H9 (cell line): ENCODE measurements around the gene C11orf91. TPM values are rescaled to one million over a fixed set of nuclear protein-coding genes. Genes with fewer than 3 reads are reported as not detected.

Experiments used
- DNase-seq: peaks from one replicate; pipeline ENCODE4 v3.0.0-alpha.2; 2017
- H2AFZ ChIP-seq: one replicate; pipeline ENCODE4 v1.6.1; 2013; ENCODE audit warnings: mild to moderate bottlenecking, low read length, control low read depth, moderate library complexity
- H2AK5ac ChIP-seq: 2 replicates; pipeline ENCODE4 v1.6.1; 2013; ENCODE audit warnings: low read length, control low read depth, mixed read lengths; ENCODE audit not compliant: insufficient read length
- H2BK120ac ChIP-seq: one replicate; pipeline ENCODE4 v1.6.1; 2013; ENCODE audit warnings: low read depth, mild to moderate bottlenecking, low read length, control low read depth, inconsistent platforms; ENCODE audit not compliant: poor library complexity, severe bottlenecking
- H2BK12ac ChIP-seq: 2 replicates; pipeline ENCODE4 v1.6.1; 2013; ENCODE audit warnings: low read length, control low read depth, mixed read lengths, low read depth; ENCODE audit not compliant: insufficient read length
- H2BK15ac ChIP-seq: 2 replicates; pipeline ENCODE4 v1.6.1; 2013; ENCODE audit warnings: low read depth, low read length, control low read depth
- H2BK20ac ChIP-seq: one replicate; pipeline ENCODE4 v1.6.1; 2013; ENCODE audit warnings: low read depth, mild to moderate bottlenecking, low read length, control low read depth, inconsistent platforms; ENCODE audit not compliant: poor library complexity, severe bottlenecking
- H2BK5ac ChIP-seq: 2 replicates; pipeline ENCODE4 v1.6.1; 2013; ENCODE audit warnings: low read length, control low read depth, mixed read lengths; ENCODE audit not compliant: insufficient read length
- H3K14ac ChIP-seq: 2 replicates; pipeline ENCODE4 v1.6.1; 2013; ENCODE audit warnings: low read length, control low read depth; ENCODE audit not compliant: insufficient read depth
- H3K18ac ChIP-seq: 2 replicates; pipeline ENCODE4 v1.6.1; 2013; ENCODE audit warnings: low read depth, mild to moderate bottlenecking, mixed read lengths, low read length, control low read depth; ENCODE audit not compliant: insufficient read length
- H3K23ac ChIP-seq: 2 replicates; pipeline ENCODE4 v1.6.1; 2013; ENCODE audit warnings: low read length, control low read depth, mixed read lengths, low read depth; ENCODE audit not compliant: insufficient read length
- H3K23me2 ChIP-seq: 2 replicates; pipeline ENCODE4 v1.6.1; 2013; ENCODE audit warnings: low read depth, mild to moderate bottlenecking, mixed read lengths, low read length, control low read depth; ENCODE audit not compliant: insufficient read length, poor library complexity, severe bottlenecking
- H3K27ac ChIP-seq: 2 replicates; pipeline ENCODE4 v1.5.1; 2013; ENCODE audit warnings: low read length, control low read depth, mixed read lengths, low read depth; ENCODE audit not compliant: insufficient read length
- H3K27me3 ChIP-seq: 2 replicates; pipeline ENCODE4 v1.6.1; 2013; ENCODE audit warnings: low read length, control low read depth, inconsistent platforms; ENCODE audit not compliant: insufficient read depth
- H3K4ac ChIP-seq: 2 replicates; pipeline ENCODE4 v1.6.1; 2013; ENCODE audit warnings: low read depth, mild to moderate bottlenecking, control low read depth, inconsistent platforms, low read length, moderate library complexity
- H3K4me1 ChIP-seq: 2 replicates; pipeline ENCODE4 v1.6.1; 2013; ENCODE audit warnings: low read length, control low read depth, inconsistent platforms; ENCODE audit not compliant: insufficient read depth
- H3K4me2 ChIP-seq: 2 replicates; pipeline ENCODE4 v1.6.1; 2013; ENCODE audit warnings: low read length, control low read depth, mixed read lengths; ENCODE audit not compliant: insufficient read length, insufficient read depth
- H3K56ac ChIP-seq: 2 replicates; pipeline ENCODE4 v1.6.1; 2013; ENCODE audit warnings: low read depth, mild to moderate bottlenecking, mixed read lengths, low read length, control low read depth; ENCODE audit not compliant: insufficient read length
- H3K79me1 ChIP-seq: 2 replicates; pipeline ENCODE4 v1.6.1; 2013; ENCODE audit warnings: low read depth, mild to moderate bottlenecking, moderate library complexity, low read length, control low read depth, inconsistent platforms; ENCODE audit not compliant: insufficient read depth, poor library complexity, severe bottlenecking
- H3K79me2 ChIP-seq: 2 replicates; pipeline ENCODE4 v1.6.1; 2013; ENCODE audit warnings: low read length, control low read depth, inconsistent platforms; ENCODE audit not compliant: insufficient read depth
- H3K9ac ChIP-seq: 2 replicates; pipeline ENCODE4 v1.6.1; 2013; ENCODE audit warnings: low read length, control low read depth, mixed read lengths; ENCODE audit not compliant: insufficient read length; ENCODE audit errors: extremely low read depth
- H3K9me3 ChIP-seq: one replicate; pipeline ENCODE4 v1.6.1; 2013; ENCODE audit warnings: low read depth, low read length, inconsistent platforms; ENCODE audit not compliant: control insufficient read depth
- H3T11ph ChIP-seq: one replicate; pipeline ENCODE4 v1.6.1; 2013; ENCODE audit warnings: mild to moderate bottlenecking, low read length, control low read depth, inconsistent platforms
- H4K20me1 ChIP-seq: one replicate; pipeline ENCODE4 v1.6.1; 2013; ENCODE audit not compliant: control insufficient read depth, insufficient read length, insufficient read depth
- H4K5ac ChIP-seq: 2 replicates; pipeline ENCODE4 v1.6.1; 2013; ENCODE audit warnings: low read depth, mild to moderate bottlenecking, mixed read lengths, low read length, control low read depth; ENCODE audit not compliant: insufficient read length
- H4K8ac ChIP-seq: replicated peaks from 2 replicates; pipeline ENCODE4 v1.6.1; 2013; ENCODE audit warnings: low read length, control low read depth, mixed read lengths, low read depth; ENCODE audit not compliant: insufficient read length
- H4K91ac ChIP-seq: 2 replicates; pipeline ENCODE4 v1.6.1; 2013; ENCODE audit warnings: low read depth, mild to moderate bottlenecking, moderate library complexity, mixed read lengths, low read length, control low read depth; ENCODE audit not compliant: insufficient read length
- H3K27ac Mint-ChIP-seq, 3 experiments: 2 replicates in 2 of 3; 3 replicates in 1 of 3; pipeline ENCODE4 v1.8.0; 2020 to 2021; ENCODE audit warnings: mixed read lengths in 3 of 3, mild to moderate bottlenecking in 1 of 3, moderate library complexity in 1 of 3
- H3K27me3 Mint-ChIP-seq: 2 replicates; pipeline ENCODE4 v1.8.0; 2021; ENCODE audit warnings: low read depth, mild to moderate bottlenecking, moderate library complexity, mixed read lengths
- H3K36me3 Mint-ChIP-seq, 3 experiments: 2 replicates in 2 of 3; 3 replicates in 1 of 3; pipeline ENCODE4 v1.8.0; 2020 to 2021; ENCODE audit warnings: low read depth in 3 of 3, mixed read lengths in 3 of 3; ENCODE audit not compliant: insufficient read depth in 1 of 3
- H3K4me1 Mint-ChIP-seq, 2 experiments: 2 replicates each; pipeline ENCODE4 v1.8.0; 2020; ENCODE audit warnings: mixed read lengths in 2 of 2
- H3K4me3 Mint-ChIP-seq, 2 experiments: 2 replicates in 1 of 2; 3 replicates in 1 of 2; pipeline ENCODE4 v1.8.0; 2020 to 2021; ENCODE audit warnings: mild to moderate bottlenecking in 2 of 2, mixed read lengths in 2 of 2, moderate library complexity in 1 of 2
- H3K9me3 Mint-ChIP-seq, 2 experiments: 2 replicates in 1 of 2; 3 replicates in 1 of 2; pipeline ENCODE4 v1.8.0; 2020; ENCODE audit warnings: mild to moderate bottlenecking in 2 of 2, mixed read lengths in 2 of 2, moderate library complexity in 1 of 2
- WGBS: extraction: QIAGEN DNeasy Blood & Tissue Kit; methylation state at CpG from one replicate; pipeline ENCODE4 v1.1.7; 2013; ENCODE audit warnings: missing lambda C conversion rate, low lambda C conversion rate, mixed read lengths; ENCODE audit not compliant: insufficient read length; ENCODE audit errors: extremely low coverage; 5-methylcytosine and 5-hydroxymethylcytosine counted together
- total RNA-seq: library from RNA; stranded (reverse); gene quantifications from 2 replicates; pipeline ENCODE4 v1.2.1, GENCODE V29; 2021
- TF ChIP-seq, protein P1 (sequence below): fragments of 200-600 bp; sonication (generic); conservative IDR thresholded peaks from 3 replicates; pipeline ENCODE4 v1.8.0; 2021; ENCODE audit warnings: antibody characterized with exemption, mild to moderate bottlenecking

Gene C11orf91
- total RNA-seq, 1 experiment from 2014 or later = not detected

DNA sequence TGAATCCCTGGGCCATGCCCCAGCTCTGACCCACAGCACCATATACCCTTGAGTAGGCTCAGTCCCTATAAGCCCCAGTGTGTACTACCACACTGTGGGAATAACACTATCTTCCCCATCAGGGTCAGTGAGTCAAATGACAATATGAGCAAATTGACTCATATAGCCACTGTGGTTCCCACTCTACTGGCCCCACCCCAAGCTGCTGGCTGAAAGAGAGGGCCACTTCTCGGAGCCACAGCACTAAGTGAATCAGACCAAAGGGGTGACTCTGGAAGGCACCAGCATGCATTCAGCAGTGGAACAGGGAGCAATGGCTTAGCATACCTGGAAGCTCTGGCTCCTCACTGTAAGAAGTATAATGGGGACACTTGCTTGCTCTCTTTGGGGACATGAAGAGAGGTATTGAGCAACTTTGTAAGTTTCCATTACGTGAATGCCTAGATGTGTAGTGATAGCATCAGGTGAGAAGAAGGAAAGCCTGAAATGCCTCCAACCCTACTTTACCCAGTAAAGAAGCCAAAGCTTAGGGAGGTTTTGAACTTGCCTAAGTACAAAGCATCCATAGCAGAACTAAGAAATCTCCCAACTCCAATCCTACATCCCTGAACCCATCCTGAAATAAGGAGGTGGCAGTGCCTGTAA is 22.1 kb upstream of the C11orf91 start:
- no peaks in the 10 kb centered on the region for H3K9me3 ChIP-seq
- H3K23me2 ChIP-seq = no peaks in the 10 kb centered on the region
- no peaks in the 10 kb centered on the region for H4K20me1 ChIP-seq
- H3K23ac ChIP-seq = no peak overlapping the region
- H3K4ac ChIP-seq = no peak overlapping the region
- H3T11ph ChIP-seq = no peak overlapping the region
- peaks cover 0 to 26% (median 19%) of the 10 kb centered on the region in 3 experiments; a peak in 6 of 7 replicates for H3K36me3 Mint-ChIP-seq
- WGBS = no CpG with 5 or more reads among the region's 2 CpGs
- no peak overlapping the region for H4K8ac ChIP-seq
- no peak overlapping the region for H2BK5ac ChIP-seq
- H2BK15ac ChIP-seq = no peak overlapping the region
- no peak overlapping the region for H2BK12ac ChIP-seq
- H3K18ac ChIP-seq = no peak overlapping the region
- H3K79me2 ChIP-seq = no peaks in the 10 kb centered on the region; the same call in 1 of the 2 replicates
- no peak overlapping the region for H4K91ac ChIP-seq
- no peak overlapping the region for H3K27ac ChIP-seq
- H3K27ac Mint-ChIP-seq = no peak overlapping the region; a peak in 1 of 7 replicates
- H3K4me1 Mint-ChIP-seq = peaks cover 16 to 17% of the 10 kb centered on the region in 2 experiments
- H4K5ac ChIP-seq = no peak overlapping the region
- no peak for DNase-seq
- no peak overlapping the region for H2AFZ ChIP-seq
- peaks cover 3% of the 10 kb centered on the region; the same call in 1 of the 2 replicates for H3K4me1 ChIP-seq
- peaks cover 2% of the 10 kb centered on the region in 2 experiments; a peak in 2 of 5 replicates for H3K9me3 Mint-ChIP-seq
- no peak overlapping the region for H2BK20ac ChIP-seq
- no peak overlapping the region for H3K4me2 ChIP-seq
- H3K9ac ChIP-seq = no peak overlapping the region
- no peak overlapping the region for H3K14ac ChIP-seq
- H3K27me3 Mint-ChIP-seq = no peaks in the 10 kb centered on the region
- TF ChIP-seq, protein P1, sequence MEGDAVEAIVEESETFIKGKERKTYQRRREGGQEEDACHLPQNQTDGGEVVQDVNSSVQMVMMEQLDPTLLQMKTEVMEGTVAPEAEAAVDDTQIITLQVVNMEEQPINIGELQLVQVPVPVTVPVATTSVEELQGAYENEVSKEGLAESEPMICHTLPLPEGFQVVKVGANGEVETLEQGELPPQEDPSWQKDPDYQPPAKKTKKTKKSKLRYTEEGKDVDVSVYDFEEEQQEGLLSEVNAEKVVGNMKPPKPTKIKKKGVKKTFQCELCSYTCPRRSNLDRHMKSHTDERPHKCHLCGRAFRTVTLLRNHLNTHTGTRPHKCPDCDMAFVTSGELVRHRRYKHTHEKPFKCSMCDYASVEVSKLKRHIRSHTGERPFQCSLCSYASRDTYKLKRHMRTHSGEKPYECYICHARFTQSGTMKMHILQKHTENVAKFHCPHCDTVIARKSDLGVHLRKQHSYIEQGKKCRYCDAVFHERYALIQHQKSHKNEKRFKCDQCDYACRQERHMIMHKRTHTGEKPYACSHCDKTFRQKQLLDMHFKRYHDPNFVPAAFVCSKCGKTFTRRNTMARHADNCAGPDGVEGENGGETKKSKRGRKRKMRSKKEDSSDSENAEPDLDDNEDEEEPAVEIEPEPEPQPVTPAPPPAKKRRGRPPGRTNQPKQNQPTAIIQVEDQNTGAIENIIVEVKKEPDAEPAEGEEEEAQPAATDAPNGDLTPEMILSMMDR = no peak
- no peaks in the 10 kb centered on the region for H3K27me3 ChIP-seq
- no peak overlapping the region for H2BK120ac ChIP-seq
- H3K56ac ChIP-seq = no peak overlapping the region
- no peak overlapping the region for H3K4me3 Mint-ChIP-seq
- no peak overlapping the region for H2AK5ac ChIP-seq
- H3K79me1 ChIP-seq = no peaks in the 10 kb centered on the region
